ENCODE results near the gene ERCC6L2. TPM values are rescaled to one million over a fixed set of nuclear protein-coding genes. Genes with fewer than 3 reads are reported as not detected.

Gene ERCC6L2
- total and polyA plus RNA-seq, 10 of the 15 experiments (the other 5 are each of a cell fraction or from before 2014, with no cell fraction given) = 8.1 to 45.0 (median 22.6) TPM

DNA sequence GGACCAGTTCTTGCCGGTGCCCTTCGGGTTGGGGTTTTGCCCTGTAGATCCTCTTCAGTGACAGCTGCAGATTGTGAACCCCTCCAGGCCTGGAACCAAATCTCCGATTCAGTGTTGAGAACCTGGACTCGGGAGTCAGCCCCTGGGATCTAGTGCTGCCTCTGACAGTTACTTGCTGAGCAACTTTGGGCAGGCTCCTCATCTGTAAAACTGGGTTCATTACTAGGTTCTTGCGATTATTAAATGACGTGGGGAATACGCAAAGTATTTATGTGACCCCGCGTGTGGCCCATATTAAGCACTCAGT is 600 bp downstream of the ERCC6L2 start:
- FAIRE-seq (no peak), DNase-seq (ENCODE audit: low read depth, low spot score) (no peak), ATAC-seq (no peak)
- H3K27me3 ChIP-seq (replicated peaks in 1 of 2; ENCODE audit: control insufficient read depth in 2 of 2, insufficient read depth in 2 of 2, low read length in 1 of 2) = no peaks in the 10 kb centered on the region
- in situ Hi-C loops (cut with MboI) (loop anchor here (10.0 kb wide), 1 partner anchor 371 kb away; no protein-coding TSS in a partner anchor), intact Hi-C loops (cut with micrococcal nuclease; ENCODE audit: unreplicated experiment) (loop anchor here (5.0 kb wide), 1 partner anchor 369 kb away; no protein-coding TSS in a partner anchor)
- peak overlapping the region; percentile 98; the same call in 1 of the 2 replicates for H2AFZ ChIP-seq (ENCODE audit: control insufficient read depth, low read depth, low read length)
- BruUV-seq (replicated peaks) = no TSS peak
- peaks cover 24% of the 10 kb centered on the region for H3K79me2 ChIP-seq (ENCODE audit: control insufficient read depth, insufficient read depth, low read length)
- no peak overlapping the region for H3K27ac ChIP-seq (ENCODE audit: control insufficient read depth, insufficient read depth)
- no peaks in the 10 kb centered on the region for H3K9me3 ChIP-seq (replicated peaks; ENCODE audit: control insufficient read depth, insufficient read depth, low read length)
- no peak overlapping the region; the same call in 1 of the 2 replicates for H3K4me2 ChIP-seq (ENCODE audit: control insufficient read depth, insufficient read depth)
- no peaks in the 10 kb centered on the region for H4K20me1 ChIP-seq (ENCODE audit: control insufficient read depth, insufficient read depth)
- RAD21 ChIA-PET (ENCODE audit: unreplicated experiment) = no interaction called here
- H3K36me3 ChIP-seq (ENCODE audit: control insufficient read depth in 2 of 2, insufficient read depth in 2 of 2, low read length in 1 of 2) = no peaks in the 10 kb centered on the region
- WGBS (ENCODE audit: insufficient coverage, insufficient replicate concordance, low lambda C conversion rate, missing lambda C conversion rate) = 0% methylated on average over 9 of the region's 9 CpGs
- SMC1A ChIA-PET (ENCODE audit: uncharacterized antibody, unreplicated experiment) = interaction anchor here (0.8 to 1.8 kb wide), 4 partner anchors 13 to 149 kb away, joined by 3 to 8 read pairs (median 3); no protein-coding TSS in a partner anchor
- H3K9ac ChIP-seq (ENCODE audit: control insufficient read depth, insufficient read depth, low read length) = no peak overlapping the region
- peaks cover 3% of the 10 kb centered on the region for H3K4me1 ChIP-seq (ENCODE audit: control insufficient read depth, insufficient read depth, low read length)
- CTCF ChIA-PET = interaction anchor here (1.1 to 1.5 kb wide), 2 partner anchors 8 to 12 kb away, joined by 5 to 12 read pairs; no protein-coding TSS in a partner anchor
- POLR2A ChIA-PET = interaction anchor here (1.1 to 1.3 kb wide), 3 partner anchors 10 to 14 kb away, joined by 3 to 5 read pairs (median 3); no protein-coding TSS in a partner anchor
- H3K4me3 ChIP-seq = no peak overlapping the region
- TF ChIP-seq EZH2 (IDR thresholded peaks at IDR 0.05; ENCODE audit: borderline replicate concordance, control insufficient read depth, low read depth, low read length) (no peak), RFX5 (IDR thresholded peaks at IDR 0.05; ENCODE audit: low read depth, low read length) (no peak), PKNOX1 (IDR thresholded peaks at IDR 0.05) (peak; percentile 5; the same call in 1 of the 2 replicates), E2F8 (IDR thresholded peaks at IDR 0.05; ENCODE audit: low read depth, partially characterized antibody) (no peak)
- TF ChIP-seq, protein P1, sequence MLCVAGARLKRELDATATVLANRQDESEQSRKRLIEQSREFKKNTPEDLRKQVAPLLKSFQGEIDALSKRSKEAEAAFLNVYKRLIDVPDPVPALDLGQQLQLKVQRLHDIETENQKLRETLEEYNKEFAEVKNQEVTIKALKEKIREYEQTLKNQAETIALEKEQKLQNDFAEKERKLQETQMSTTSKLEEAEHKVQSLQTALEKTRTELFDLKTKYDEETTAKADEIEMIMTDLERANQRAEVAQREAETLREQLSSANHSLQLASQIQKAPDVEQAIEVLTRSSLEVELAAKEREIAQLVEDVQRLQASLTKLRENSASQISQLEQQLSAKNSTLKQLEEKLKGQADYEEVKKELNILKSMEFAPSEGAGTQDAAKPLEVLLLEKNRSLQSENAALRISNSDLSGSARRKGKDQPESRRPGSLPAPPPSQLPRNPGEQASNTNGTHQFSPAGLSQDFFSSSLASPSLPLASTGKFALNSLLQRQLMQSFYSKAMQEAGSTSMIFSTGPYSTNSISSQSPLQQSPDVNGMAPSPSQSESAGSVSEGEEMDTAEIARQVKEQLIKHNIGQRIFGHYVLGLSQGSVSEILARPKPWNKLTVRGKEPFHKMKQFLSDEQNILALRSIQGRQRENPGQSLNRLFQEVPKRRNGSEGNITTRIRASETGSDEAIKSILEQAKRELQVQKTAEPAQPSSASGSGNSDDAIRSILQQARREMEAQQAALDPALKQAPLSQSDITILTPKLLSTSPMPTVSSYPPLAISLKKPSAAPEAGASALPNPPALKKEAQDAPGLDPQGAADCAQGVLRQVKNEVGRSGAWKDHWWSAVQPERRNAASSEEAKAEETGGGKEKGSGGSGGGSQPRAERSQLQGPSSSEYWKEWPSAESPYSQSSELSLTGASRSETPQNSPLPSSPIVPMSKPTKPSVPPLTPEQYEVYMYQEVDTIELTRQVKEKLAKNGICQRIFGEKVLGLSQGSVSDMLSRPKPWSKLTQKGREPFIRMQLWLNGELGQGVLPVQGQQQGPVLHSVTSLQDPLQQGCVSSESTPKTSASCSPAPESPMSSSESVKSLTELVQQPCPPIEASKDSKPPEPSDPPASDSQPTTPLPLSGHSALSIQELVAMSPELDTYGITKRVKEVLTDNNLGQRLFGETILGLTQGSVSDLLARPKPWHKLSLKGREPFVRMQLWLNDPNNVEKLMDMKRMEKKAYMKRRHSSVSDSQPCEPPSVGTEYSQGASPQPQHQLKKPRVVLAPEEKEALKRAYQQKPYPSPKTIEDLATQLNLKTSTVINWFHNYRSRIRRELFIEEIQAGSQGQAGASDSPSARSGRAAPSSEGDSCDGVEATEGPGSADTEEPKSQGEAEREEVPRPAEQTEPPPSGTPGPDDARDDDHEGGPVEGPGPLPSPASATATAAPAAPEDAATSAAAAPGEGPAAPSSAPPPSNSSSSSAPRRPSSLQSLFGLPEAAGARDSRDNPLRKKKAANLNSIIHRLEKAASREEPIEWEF (IDR thresholded peaks at IDR 0.05; ENCODE audit: insufficient replicate concordance, low read depth, low read length) = peak; percentile 14
- TF ChIP-seq, protein P2, sequence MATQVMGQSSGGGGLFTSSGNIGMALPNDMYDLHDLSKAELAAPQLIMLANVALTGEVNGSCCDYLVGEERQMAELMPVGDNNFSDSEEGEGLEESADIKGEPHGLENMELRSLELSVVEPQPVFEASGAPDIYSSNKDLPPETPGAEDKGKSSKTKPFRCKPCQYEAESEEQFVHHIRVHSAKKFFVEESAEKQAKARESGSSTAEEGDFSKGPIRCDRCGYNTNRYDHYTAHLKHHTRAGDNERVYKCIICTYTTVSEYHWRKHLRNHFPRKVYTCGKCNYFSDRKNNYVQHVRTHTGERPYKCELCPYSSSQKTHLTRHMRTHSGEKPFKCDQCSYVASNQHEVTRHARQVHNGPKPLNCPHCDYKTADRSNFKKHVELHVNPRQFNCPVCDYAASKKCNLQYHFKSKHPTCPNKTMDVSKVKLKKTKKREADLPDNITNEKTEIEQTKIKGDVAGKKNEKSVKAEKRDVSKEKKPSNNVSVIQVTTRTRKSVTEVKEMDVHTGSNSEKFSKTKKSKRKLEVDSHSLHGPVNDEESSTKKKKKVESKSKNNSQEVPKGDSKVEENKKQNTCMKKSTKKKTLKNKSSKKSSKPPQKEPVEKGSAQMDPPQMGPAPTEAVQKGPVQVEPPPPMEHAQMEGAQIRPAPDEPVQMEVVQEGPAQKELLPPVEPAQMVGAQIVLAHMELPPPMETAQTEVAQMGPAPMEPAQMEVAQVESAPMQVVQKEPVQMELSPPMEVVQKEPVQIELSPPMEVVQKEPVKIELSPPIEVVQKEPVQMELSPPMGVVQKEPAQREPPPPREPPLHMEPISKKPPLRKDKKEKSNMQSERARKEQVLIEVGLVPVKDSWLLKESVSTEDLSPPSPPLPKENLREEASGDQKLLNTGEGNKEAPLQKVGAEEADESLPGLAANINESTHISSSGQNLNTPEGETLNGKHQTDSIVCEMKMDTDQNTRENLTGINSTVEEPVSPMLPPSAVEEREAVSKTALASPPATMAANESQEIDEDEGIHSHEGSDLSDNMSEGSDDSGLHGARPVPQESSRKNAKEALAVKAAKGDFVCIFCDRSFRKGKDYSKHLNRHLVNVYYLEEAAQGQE (IDR thresholded peaks at IDR 0.05; ENCODE audit: low read depth, low read length) = 0 out of 2 replicates have a peak, but pooled peaks have one; percentile 1
- TF ChIP-seq, protein P3, sequence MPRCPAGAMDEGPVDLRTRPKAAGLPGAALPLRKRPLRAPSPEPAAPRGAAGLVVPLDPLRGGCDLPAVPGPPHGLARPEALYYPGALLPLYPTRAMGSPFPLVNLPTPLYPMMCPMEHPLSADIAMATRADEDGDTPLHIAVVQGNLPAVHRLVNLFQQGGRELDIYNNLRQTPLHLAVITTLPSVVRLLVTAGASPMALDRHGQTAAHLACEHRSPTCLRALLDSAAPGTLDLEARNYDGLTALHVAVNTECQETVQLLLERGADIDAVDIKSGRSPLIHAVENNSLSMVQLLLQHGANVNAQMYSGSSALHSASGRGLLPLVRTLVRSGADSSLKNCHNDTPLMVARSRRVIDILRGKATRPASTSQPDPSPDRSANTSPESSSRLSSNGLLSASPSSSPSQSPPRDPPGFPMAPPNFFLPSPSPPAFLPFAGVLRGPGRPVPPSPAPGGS (IDR thresholded peaks at IDR 0.05; ENCODE audit: borderline replicate concordance, insufficient read depth, low read depth, low read length, poor library complexity, severe bottlenecking) = no peak

Measured in GM12878 (cell line).